ENCODE measurements around the gene IGF2BP2. TPM values are rescaled to one million over a fixed set of nuclear protein-coding genes. Genes with fewer than 3 reads are reported as not detected.

Gene IGF2BP2
- total RNA-seq, 1 experiment from 2014 or later, result 135 TPM

DNA sequence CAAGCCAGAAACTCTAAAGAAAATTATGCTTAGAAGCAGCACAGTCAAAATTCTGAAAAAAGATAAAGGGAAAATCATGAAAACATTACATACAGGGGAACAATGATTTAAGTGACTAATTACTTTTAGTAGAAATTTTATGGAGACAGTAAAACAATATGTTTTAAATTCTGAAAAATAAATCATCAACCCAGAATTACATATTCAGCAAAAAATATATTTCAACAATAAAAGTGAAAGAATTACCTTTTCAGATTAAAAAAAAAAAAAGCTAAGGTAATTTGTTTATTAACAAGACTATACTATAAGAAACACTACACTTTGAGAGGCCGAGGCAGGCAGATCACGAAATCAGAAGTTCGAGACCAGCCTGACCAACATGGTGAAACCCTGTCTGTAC is 32.4 kb upstream of the IGF2BP2 start:
- ChIA-PET POLR2A (no interaction called here), CTCF (no interaction called here), RAD21 (ENCODE audit: low non-redundant PET in 1 of 2, low total read pairs in 2 of 2, uncharacterized antibody in 2 of 2, unreplicated experiment in 2 of 2) (no interaction called here)
- H3K9me3 ChIP-seq (ENCODE audit: control insufficient read depth in 1 of 2, insufficient read depth in 1 of 2, low read depth in 1 of 2, low read length in 2 of 2), result 0 out of 4 replicates have a peak, but pooled peaks cover 0 to 8% of the 10 kb centered on the region in 2 experiments
- no peak overlapping the region for H3K4me2 ChIP-seq (ENCODE audit: low read length)
- no peaks in the 10 kb centered on the region for H3K36me3 ChIP-seq (ENCODE audit: control insufficient read depth in 1 of 2, insufficient read depth in 2 of 2, low read length in 2 of 2)
- BruUV-seq (replicated peaks), result no TSS peak
- no peak overlapping the region for H3K27ac ChIP-seq (ENCODE audit: low read depth, low read length)
- H3K4me1 ChIP-seq (ENCODE audit: control insufficient read depth in 1 of 2, insufficient read depth in 2 of 2, low read length in 2 of 2), result no peaks in the 10 kb centered on the region
- TF ChIP-seq ELF1 (IDR thresholded peaks at IDR 0.05; ENCODE audit: borderline replicate concordance, low read depth) (no peak), ZNF274 (IDR thresholded peaks at IDR 0.05; ENCODE audit: low read depth, low read length) (no peak), POLR2A (IDR thresholded peaks at IDR 0.05; ENCODE audit: borderline replicate concordance, extremely low read depth, insufficient read depth, insufficient read length) (no peak), RAD21 (IDR thresholded peaks at IDR 0.05; ENCODE audit: low read depth) (no peak), SRF (IDR thresholded peaks at IDR 0.05; ENCODE audit: low read depth) (no peak), YY1 (IDR thresholded peaks at IDR 0.05; ENCODE audit: extremely low read depth, insufficient replicate concordance, low read depth, low read length) (no peak), JUND (IDR thresholded peaks at IDR 0.05) (no peak), FOSL1 (IDR thresholded peaks at IDR 0.05; ENCODE audit: low read depth) (no peak), EGR1 (IDR thresholded peaks at IDR 0.05; ENCODE audit: low read depth) (no peak), EZH2phosphoT487 (IDR thresholded peaks at IDR 0.05; ENCODE audit: borderline replicate concordance) (no peak), CBX3 (IDR thresholded peaks at IDR 0.05; ENCODE audit: low read depth) (no peak), ZFX (IDR thresholded peaks at IDR 0.05) (no peak), SP1 (IDR thresholded peaks at IDR 0.05; ENCODE audit: low read depth) (no peak), CEBPB (IDR thresholded peaks at IDR 0.05; ENCODE audit: low read depth) (no peak), POLR2AphosphoS5 (IDR thresholded peaks at IDR 0.05; ENCODE audit: low read depth, low read length) (no peak)
- TF ChIP-seq, protein P1, sequence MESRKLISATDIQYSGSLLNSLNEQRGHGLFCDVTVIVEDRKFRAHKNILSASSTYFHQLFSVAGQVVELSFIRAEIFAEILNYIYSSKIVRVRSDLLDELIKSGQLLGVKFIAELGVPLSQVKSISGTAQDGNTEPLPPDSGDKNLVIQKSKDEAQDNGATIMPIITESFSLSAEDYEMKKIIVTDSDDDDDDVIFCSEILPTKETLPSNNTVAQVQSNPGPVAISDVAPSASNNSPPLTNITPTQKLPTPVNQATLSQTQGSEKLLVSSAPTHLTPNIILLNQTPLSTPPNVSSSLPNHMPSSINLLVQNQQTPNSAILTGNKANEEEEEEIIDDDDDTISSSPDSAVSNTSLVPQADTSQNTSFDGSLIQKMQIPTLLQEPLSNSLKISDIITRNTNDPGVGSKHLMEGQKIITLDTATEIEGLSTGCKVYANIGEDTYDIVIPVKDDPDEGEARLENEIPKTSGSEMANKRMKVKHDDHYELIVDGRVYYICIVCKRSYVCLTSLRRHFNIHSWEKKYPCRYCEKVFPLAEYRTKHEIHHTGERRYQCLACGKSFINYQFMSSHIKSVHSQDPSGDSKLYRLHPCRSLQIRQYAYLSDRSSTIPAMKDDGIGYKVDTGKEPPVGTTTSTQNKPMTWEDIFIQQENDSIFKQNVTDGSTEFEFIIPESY (IDR thresholded peaks at IDR 0.05; ENCODE audit: extremely low read depth, insufficient replicate concordance, low read length), result no peak
- TF ChIP-seq, protein P2, sequence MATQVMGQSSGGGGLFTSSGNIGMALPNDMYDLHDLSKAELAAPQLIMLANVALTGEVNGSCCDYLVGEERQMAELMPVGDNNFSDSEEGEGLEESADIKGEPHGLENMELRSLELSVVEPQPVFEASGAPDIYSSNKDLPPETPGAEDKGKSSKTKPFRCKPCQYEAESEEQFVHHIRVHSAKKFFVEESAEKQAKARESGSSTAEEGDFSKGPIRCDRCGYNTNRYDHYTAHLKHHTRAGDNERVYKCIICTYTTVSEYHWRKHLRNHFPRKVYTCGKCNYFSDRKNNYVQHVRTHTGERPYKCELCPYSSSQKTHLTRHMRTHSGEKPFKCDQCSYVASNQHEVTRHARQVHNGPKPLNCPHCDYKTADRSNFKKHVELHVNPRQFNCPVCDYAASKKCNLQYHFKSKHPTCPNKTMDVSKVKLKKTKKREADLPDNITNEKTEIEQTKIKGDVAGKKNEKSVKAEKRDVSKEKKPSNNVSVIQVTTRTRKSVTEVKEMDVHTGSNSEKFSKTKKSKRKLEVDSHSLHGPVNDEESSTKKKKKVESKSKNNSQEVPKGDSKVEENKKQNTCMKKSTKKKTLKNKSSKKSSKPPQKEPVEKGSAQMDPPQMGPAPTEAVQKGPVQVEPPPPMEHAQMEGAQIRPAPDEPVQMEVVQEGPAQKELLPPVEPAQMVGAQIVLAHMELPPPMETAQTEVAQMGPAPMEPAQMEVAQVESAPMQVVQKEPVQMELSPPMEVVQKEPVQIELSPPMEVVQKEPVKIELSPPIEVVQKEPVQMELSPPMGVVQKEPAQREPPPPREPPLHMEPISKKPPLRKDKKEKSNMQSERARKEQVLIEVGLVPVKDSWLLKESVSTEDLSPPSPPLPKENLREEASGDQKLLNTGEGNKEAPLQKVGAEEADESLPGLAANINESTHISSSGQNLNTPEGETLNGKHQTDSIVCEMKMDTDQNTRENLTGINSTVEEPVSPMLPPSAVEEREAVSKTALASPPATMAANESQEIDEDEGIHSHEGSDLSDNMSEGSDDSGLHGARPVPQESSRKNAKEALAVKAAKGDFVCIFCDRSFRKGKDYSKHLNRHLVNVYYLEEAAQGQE (IDR thresholded peaks at IDR 0.05; ENCODE audit: low read depth), result no peak
- TF ChIP-seq, protein P3, sequence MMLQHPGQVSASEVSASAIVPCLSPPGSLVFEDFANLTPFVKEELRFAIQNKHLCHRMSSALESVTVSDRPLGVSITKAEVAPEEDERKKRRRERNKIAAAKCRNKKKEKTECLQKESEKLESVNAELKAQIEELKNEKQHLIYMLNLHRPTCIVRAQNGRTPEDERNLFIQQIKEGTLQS (IDR thresholded peaks at IDR 0.05), result no peak
- TF ChIP-seq, protein P4, sequence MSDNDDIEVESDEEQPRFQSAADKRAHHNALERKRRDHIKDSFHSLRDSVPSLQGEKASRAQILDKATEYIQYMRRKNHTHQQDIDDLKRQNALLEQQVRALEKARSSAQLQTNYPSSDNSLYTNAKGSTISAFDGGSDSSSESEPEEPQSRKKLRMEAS (IDR thresholded peaks at IDR 0.05), result no peak
- TF ChIP-seq, protein P5, sequence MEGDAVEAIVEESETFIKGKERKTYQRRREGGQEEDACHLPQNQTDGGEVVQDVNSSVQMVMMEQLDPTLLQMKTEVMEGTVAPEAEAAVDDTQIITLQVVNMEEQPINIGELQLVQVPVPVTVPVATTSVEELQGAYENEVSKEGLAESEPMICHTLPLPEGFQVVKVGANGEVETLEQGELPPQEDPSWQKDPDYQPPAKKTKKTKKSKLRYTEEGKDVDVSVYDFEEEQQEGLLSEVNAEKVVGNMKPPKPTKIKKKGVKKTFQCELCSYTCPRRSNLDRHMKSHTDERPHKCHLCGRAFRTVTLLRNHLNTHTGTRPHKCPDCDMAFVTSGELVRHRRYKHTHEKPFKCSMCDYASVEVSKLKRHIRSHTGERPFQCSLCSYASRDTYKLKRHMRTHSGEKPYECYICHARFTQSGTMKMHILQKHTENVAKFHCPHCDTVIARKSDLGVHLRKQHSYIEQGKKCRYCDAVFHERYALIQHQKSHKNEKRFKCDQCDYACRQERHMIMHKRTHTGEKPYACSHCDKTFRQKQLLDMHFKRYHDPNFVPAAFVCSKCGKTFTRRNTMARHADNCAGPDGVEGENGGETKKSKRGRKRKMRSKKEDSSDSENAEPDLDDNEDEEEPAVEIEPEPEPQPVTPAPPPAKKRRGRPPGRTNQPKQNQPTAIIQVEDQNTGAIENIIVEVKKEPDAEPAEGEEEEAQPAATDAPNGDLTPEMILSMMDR (IDR thresholded peaks at IDR 0.05 in 2 of 3, conservative IDR thresholded peaks at IDR 0.05 in 1 of 3; ENCODE audit: borderline replicate concordance in 1 of 3, insufficient read depth in 1 of 3, low read depth in 2 of 3, low read length in 2 of 3), result no peak
- ATAC-seq, result no peak
- intact Hi-C loops (cut with micrococcal nuclease), result loop anchor here (5.0 kb wide), 1 partner anchor 420 kb away; no protein-coding TSS in a partner anchor
- no peak overlapping the region for H3K4me3 ChIP-seq (replicated peaks in 1 of 2; ENCODE audit: low read depth in 1 of 2, low read length in 2 of 2)
- no peaks in the 10 kb centered on the region for H3K9me2 ChIP-seq (ENCODE audit: insufficient read depth)
- no peaks in the 10 kb centered on the region for H3K79me2 ChIP-seq (ENCODE audit: insufficient read depth, low read length)
- no peaks in the 10 kb centered on the region for H4K20me1 ChIP-seq (ENCODE audit: insufficient read depth)
- no peaks in the 10 kb centered on the region for H3K27me3 ChIP-seq (ENCODE audit: insufficient read depth, low read length)
- no peak overlapping the region for H3K9ac ChIP-seq (ENCODE audit: low read length)
- DNase-seq (ENCODE audit: low read depth, low spot score), result no peak
- no peak overlapping the region for H2AFZ ChIP-seq (ENCODE audit: low read depth, low read length, poor library complexity, severe bottlenecking)

Data from HCT116 (cell line).